HG02885 (cell line): Measurements from ENCODE around the gene PLEKHG2.
"Not testable (repeated sequence)": the region's sequence is repeated elsewhere in the genome, so short reads cannot be mapped to it uniquely, and the experiment has no call there.

Experiments used
- ATAC-seq: cut with Tn5 transposase; IDR thresholded peaks from one replicate; pipeline ENCODE4 v1.9.1; 2021; ENCODE audit warnings: mild to moderate bottlenecking; ENCODE audit not compliant: unreplicated experiment, poor library complexity

PLEKHG2 gene

GRCh38 chr19:39412100-39412866, at the start of gene PLEKHG2:
Gene PLEKHG2 (plus strand): TSS chr19:39412669. CDS start chr19:39414087, 1,418 bp downstream.
- peak; percentile 60 for ATAC-seq

GRCh38 chr19:39362682-39363657, 49.5 kb upstream of the PLEKHG2 start:
- ATAC-seq: no peak

DNA sequence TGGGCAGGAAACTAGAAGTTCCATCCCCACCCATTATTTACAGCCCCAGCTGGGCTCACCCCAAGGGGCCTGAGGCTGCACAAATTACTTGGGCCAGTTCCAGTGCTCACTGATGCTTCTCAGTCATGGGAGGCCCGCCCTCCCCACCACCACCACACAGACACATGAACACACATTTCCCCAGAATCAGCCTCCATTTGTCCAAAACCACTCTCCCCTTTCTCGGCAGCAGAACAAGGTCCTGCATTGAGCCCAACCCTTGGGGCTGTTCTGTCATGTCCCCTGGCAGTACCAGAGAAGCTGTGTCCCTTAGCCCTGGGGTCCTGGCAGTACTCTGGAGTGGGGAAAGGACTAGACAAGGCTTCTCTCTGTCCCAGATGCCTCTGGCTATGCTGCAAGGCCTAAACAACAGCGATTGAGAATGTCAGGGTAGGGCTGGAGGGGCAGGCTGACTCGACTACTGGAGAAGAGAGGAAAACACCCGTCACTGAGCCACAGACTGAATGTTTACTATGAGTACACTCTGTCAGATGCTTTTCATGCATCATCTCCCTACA, 48.5 kb upstream of the PLEKHG2 start:
- ATAC-seq: no peak

- no peak for ATAC-seq
Observed at GRCh38 chr19:39365531-39365930, 46.9 kb upstream of the PLEKHG2 start.

GRCh38 chr19:39369200-39369599, 43.3 kb upstream of the PLEKHG2 start:
- ATAC-seq: no peak

GRCh38 chr19:39370735-39371134, 41.7 kb upstream of the PLEKHG2 start:
- no peak for ATAC-seq

DNA sequence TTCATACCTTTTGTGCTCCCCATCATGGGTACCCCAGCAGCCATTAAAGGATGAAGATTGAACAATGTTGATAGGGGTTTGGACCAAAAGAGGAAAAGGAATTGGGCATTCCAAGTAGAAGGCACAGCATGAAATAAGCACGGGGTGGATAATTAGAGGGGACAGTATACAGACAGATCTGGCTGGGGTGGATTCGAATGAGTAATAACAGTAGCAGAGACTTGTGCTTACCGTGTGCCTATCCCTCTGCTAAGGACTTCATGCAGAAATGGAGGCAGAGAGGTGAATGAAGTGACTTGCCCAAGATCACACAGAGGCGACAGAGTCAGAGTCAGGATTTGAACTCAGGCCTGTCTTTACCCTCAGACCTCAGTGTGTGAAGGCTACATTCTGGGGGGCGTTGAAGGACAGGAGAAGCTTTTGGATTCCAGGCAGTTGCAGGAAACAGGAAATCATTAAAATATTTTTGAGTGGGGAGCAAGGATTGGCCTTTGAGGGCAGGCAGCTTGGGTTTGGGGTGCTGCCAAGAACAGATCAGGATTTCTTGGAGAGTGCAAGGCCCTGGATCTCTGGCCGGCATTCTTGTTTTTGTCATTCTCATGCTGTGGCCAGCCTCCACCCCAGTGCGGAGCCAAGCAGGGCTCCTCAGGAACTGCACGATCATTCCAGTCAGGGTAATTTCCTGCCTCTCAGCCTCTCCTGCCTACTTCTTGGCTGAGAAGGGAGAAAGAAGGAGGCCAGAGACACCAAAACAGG, 40.2 kb upstream of the PLEKHG2 start:
- ATAC-seq: no peak

DNA sequence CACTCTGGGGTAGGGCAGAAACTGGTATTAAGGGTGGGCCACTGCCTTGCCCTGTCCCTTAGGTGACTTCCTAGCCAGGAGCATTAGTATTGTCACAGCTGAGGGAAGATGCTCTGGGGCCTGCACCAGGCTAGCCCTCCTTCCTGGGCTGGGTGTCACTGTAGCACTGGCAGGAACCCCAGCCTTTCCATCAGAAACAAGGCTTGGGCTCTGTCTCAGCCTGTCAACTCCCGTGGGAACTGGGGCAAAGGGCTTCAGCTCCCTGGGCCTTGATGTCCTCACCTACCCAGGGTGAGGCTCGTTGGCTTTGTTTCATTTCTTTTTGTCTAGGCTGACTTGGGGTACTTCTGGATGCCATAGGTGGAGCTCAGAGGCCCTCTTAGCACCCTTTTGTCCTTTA, 39.5 kb upstream of the PLEKHG2 start:
- no peak for ATAC-seq

DNA sequence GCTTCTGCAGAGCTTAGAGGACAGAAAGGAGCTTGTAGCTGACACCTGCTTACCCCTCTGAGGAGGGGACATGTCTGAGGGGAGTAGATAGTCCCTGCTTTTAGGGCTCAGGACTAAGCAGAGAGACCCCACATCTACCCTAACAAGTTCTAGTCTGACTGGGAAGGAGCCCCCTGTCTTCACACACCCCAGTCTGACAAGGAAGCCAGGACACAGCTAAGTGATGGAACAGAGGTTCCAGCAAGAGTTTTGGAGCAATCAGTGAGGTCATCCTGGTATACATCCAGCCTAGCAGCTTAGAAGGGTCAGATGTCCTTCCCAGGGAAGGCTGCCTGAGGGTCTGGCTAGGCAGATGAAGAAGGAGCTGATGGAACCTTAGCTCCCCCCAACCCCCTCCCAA, 36.5 kb upstream of the PLEKHG2 start:
- no peak for ATAC-seq

GRCh38 chr19:39377373-39378362, 34.8 kb upstream of the PLEKHG2 start:
- ATAC-seq: no peak

GRCh38 chr19:39379366-39379765, 33.1 kb upstream of the PLEKHG2 start:
- ATAC-seq: not testable (repeated sequence)

GRCh38 chr19:39379865-39380396, 32.5 kb upstream of the PLEKHG2 start:
- no peak for ATAC-seq

GRCh38 chr19:39380521-39381502, 31.7 kb upstream of the PLEKHG2 start:
- ATAC-seq: no peak

DNA sequence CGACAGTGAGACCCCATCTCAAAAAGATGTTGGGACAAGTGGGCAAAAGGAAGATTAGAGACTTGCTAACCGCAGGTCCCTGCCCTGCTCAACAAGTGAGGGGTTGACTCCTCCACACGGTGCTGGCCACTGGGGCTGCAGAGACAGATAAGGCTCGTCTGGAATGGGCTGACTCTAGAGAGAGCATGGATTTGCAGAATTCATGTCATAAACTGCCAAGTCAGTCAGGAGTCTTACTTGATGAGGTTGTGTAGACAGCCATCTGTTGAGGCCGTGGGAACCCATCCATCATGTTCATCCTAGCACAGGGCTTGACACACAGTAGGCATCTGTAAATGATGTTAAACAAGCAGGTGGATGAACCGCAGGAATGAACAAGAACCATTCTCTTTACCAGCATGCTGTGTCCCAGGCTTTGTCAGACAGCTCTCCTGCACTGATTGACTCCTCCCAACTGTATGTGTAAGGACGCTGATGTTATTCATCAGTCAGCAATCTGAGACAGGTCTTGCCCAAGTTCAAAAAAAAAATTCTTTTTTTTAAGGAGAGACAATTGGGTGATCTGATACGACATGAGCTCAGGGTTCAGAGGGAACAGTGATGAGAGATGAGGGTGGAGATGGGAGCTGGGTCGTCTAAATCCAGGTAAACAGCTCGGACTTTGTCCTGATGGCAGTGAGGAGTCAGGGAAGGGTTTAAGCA, 30.4 kb upstream of the PLEKHG2 start:
- no peak for ATAC-seq

- ATAC-seq: no peak
Observed at GRCh38 chr19:39382991-39383828, 29.3 kb upstream of the PLEKHG2 start.
